ENCODE measurements around the gene SIGLEC9.

GRCh38 chr19:51137792-51138425 lies 13.2 kb downstream of the SIGLEC9 start:
- TF ChIP-seq EZH2 (IDR thresholded peaks at IDR 0.05), result no peak
- TF ChIP-seq POLR2AphosphoS5 (IDR thresholded peaks at IDR 0.05; ENCODE audit: borderline replicate concordance, low read depth, low read length), result no peak
- TF ChIP-seq FOXP2 (optimal IDR thresholded peaks at IDR 0.05; ENCODE audit: control extremely low read depth, extremely low read length, insufficient read depth), result no peak

All from SK-N-MC (cell line).